GM18526 (cell line): Measurements from ENCODE around the gene NABP1.

Experiments used
- POLR2A ChIP-seq: IDR thresholded peaks from 3 replicates; pipeline ENCODE4 v1.6.1; 2011; ENCODE audit not compliant: insufficient read length; ENCODE audit errors: extremely low read depth

Gene NABP1, protein sequence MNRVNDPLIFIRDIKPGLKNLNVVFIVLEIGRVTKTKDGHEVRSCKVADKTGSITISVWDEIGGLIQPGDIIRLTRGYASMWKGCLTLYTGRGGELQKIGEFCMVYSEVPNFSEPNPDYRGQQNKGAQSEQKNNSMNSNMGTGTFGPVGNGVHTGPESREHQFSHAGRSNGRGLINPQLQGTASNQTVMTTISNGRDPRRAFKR

DNA sequence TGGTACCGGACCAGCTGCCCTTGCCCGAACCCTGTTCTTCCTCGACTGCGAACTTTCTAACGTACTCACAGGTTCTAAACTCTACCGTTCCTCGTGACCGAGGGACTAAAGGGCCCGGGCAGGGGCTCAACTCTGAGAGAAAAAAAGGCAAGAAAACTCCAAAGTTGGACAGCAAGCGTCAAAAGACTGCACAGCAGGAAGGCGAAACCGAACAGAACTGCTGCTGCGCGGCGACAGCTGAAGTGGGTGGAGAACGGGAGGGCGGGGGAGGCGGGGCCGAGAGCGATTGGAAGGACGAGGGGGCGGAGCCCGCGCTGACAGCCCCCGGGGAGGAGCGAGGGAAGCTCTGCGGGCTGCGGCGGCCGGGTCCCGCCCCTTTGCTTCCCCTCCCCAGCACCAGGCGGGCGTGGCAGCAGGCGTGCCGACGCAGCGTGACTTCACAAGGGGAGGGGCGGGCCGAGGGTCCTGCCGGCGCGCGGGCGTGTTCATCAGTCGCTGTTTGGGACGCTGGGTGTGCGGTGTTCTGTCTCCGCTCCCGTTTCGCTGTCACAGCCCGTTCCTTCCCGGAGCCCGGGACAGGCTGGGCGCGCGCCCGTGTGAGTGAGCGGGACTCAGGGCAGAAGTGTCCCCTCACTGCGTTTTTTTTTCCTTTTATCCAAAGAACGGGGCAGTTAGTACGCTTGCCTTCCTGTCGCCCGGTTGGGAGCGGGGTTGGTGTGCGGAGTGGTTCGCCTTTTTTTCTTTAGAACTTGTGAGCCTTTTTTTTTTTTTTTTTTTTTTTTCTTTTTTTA is at the start of gene NABP1:
TSS of gene NABP1 (plus strand) at position 491 of the 791 bp plus-strand sequence. CDS start 479 bp downstream, outside the sequence.
- peak; percentile 100 for TF ChIP-seq POLR2A

DNA sequence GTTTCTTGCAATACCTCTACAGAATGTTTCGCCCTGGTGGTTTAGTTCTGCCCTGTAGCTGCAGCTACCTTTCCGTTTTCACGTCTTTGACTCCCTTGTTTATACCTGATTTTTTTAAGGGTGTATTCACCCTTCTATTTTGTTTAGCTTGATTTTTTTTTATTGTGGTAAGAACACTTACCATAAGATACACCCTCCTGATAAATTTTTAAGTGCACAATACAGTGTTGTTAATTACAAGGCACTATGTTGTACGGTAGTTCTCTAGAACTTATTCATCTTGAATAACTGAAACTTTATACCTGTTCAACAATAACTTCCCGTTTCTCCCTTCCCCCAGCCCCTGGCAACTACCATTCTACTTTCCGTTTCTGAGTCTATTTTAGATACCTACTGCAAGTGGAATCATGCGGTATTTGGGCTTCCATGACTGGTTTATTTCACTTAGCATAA is 48.9 kb upstream of the NABP1 start:
- no peak for TF ChIP-seq POLR2A

DNA sequence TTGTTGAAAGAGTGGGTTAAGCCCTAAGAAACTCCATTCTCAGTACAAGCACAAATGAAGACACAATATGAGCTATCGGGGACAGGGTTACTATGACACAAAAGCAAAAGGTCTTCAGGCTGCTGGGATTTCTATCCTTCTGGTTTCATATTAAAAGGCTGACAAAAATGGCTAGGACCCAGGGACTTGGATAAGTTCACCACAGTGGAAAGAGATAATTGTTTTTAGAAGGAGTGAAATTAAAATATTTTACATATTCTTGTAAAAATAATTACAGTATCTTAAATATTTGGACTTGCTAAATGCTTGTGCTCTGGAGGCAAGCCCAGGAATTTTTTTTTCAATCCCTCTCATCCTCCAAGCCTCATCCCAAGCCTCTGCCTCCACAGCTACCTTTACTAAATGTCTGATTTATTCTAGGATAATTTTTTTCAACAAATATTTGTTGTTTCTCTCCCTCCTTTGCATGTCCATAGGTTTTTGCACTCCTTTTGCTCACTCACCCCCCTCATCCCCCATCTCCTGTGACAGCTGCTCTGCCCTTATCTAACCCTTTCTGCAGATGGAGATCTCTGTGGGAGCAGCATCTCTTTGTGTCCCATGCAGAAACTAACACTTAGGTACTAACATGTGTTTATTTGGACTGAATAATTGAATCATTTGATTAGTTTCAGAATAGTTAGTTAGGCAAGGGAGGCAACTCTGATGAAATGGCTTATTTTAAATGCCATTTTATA is 47.8 kb upstream of the NABP1 start:
- TF ChIP-seq POLR2A: no peak

GRCh38 chr2:191631754-191632153 is 46.2 kb upstream of the NABP1 start:
- no peak for TF ChIP-seq POLR2A

GRCh38 chr2:191632426-191632825 is 45.5 kb upstream of the NABP1 start:
- TF ChIP-seq POLR2A: no peak

- TF ChIP-seq POLR2A: no peak
These were observed 43.1 kb upstream of the NABP1 start for GRCh38 chr2:191634791-191635190.

- no peak for TF ChIP-seq POLR2A
These were observed 42.4 kb upstream of the NABP1 start for GRCh38 chr2:191635333-191636234.

GRCh38 chr2:191636235-191636543 is 41.7 kb upstream of the NABP1 start:
- TF ChIP-seq POLR2A: no peak

DNA sequence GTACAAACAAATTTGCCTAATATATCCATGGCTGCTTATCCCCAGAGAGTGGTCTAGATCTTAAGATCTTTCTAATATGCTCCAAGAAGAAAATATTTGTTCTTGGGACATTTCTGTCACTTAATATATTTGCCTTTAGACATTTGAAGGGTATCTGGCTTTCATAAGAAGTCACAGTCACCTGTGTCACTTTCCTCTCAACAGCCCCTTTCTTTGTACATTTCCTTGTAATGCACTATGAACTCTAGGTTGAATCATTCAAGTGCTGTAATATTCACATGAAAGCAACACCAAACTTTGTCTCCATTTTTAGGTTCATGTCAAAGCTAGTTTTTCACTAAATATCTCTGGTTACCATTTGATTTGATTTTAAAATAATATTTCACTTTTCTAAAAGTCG is 41.4 kb upstream of the NABP1 start:
- no peak for TF ChIP-seq POLR2A

- no peak for TF ChIP-seq POLR2A
These were observed 40.5 kb upstream of the NABP1 start for GRCh38 chr2:191637182-191638078.

GRCh38 chr2:191638079-191638801 is 39.7 kb upstream of the NABP1 start:
- TF ChIP-seq POLR2A: no peak

DNA sequence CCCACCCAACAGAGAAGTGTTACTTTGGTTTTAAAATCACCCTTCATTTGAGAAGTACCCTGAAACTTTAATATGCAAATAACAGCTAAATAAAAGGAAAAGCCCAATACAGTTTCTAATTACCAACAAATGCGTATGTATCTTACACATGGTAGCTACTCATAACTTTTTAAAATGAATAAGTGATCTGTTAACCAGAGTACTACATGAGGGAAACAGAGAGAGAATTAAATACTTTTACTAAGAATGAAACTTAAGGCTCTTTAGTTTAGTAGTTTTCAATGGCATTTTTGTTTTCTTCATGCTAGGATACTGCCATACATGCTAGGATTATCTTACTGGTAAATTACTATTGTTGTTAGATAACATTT is 39.1 kb upstream of the NABP1 start:
- no peak for TF ChIP-seq POLR2A

GRCh38 chr2:191641609-191642008 is 36.3 kb upstream of the NABP1 start:
- no peak for TF ChIP-seq POLR2A
